Hippocampal formation (tissue), 2 donors: ENCODE results near the gene PAX6.
A peak's percentile ranks its signal among the peaks of the same experiment; 100 is the strongest.

Source experiments
- DNase-seq, 2 donors: peaks; one replicate each; lab custom pipeline; 2025; lab: John Stamatoyannopoulos, UW

The PAX6 gene

DNA sequence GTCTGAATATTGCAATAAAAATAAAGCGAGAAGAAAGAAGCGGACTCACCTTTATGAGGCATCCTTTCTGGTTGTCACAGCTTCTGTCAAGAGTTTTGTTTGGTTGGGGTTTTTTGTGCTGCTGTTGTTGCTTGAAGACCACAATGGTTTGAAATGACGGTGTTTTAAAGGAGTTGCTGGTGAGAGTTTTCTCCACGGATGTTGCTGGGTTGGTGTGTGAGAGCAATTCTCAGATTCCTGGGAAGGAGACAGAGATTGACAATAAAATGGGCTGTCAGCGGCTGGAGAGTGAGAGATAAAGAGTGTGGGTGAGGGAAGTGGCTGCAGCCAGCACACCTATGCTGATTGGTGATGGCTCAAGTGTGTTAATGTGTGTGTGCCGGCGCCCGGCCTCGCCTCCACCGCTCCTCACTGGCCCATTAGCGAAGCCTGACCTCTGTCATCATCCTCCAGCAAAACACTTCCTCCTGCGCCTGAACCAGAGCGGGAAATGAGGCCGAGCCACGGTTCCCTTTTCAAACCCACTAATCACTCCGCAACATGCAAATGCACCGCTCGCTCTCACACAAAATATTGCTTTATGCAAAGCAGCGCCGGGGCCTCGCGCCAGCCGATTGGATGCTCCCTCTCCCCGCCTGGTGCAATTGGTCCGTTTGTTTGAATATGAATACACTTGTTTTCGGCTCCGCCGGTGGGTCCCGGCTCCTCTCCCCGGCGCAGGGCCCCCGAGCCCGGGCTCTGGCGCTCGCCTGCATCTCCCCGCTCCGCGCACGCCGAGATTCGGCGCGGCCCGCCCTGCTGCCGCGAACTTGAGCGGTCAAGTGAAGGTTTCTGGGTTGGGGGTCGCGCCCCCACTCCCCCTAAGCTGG is at the start of gene PAX6:
Gene PAX6, minus strand, starts transcription at position 544 of the 869 bp plus-strand sequence. CDS start 4,911 bp downstream, outside the sequence.
- peak; percentile 55 to 78 for DNase-seq

DNA sequence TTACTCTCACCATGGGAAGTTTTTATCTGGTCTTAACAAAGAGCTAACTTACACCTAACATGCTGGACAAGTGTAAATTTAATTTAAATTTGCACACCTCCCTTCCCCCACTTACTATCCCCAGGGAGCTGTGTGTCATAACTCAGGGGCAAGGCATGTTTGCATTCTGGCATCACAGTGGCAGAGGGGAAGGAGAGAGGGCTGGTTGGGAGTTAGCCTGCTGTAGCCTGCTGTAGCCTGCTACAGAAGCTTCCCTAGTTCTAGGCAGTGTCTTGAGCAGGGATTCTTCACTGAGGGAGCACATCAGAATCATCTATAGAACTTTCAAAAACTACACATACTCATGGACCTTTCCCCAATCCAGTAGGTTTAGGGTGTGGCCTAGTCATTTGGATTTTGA is 49.3 kb upstream of the PAX6 start:
- no peak for DNase-seq

DNA sequence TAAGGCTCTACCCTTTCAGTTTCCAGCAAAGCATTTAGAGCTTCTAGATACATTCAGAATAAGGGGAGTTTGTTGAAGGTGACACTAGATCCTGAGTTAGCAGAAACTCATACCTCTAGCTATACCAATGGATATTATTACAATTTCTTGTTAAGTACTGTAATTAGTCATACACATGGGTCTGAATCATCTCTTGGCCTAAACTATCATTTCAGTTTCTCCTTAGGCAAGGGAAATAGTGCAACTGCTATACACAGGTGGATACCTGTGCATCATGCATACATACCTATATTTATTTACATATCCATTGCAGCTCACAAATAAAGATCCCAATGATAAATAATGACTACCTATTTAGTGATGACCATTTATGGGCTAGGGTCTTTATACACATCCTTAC is 45.1 kb upstream of the PAX6 start:
- no peak for DNase-seq

GRCh38 chr11:31855466-31855865 is 44.3 kb upstream of the PAX6 start:
- DNase-seq, result no peak

DNA sequence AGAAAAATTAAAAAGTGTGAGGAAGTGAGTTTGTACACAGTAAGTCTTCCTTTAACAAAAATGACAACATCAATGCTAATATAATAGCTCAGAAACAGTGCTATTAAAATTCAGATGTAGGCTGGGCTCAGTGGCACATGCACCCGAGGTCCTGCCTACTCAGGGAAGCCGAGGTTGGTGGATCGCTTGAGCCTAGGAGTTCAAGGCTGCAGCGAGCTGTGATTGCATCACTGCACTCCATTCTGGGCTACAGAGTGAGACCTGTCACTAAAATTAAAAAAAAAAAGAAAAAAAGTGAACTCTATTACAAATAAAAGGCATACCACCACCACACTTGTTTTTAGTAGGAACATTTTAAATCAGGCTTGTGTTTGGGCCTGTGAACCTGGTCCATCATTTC is 39.2 kb upstream of the PAX6 start:
- no peak for DNase-seq

GRCh38 chr11:31847761-31848160 is 36.6 kb upstream of the PAX6 start:
- DNase-seq, result no peak

DNA sequence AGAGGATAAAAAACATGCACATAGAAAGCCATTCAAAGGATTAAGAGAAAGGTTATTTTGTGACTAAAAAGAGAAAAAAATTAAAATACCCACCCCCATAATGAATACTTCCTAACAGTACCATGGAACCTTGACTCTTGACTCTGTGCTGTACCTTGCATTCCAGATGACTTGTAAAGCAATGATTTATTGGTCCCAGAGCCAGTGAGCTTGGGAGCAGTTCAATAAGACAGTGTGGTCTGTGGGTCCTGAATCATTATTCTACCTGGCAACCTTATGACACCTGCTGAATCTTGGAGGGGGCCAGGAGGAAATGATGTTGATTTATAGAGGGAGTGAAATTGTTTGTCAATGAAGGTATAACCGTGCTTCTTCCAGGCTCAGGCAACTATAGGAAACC is 34.2 kb upstream of the PAX6 start:
- DNase-seq, result no peak

- DNase-seq, result no peak
These were observed 33.2 kb upstream of the PAX6 start for GRCh38 chr11:31844351-31844750.

DNA sequence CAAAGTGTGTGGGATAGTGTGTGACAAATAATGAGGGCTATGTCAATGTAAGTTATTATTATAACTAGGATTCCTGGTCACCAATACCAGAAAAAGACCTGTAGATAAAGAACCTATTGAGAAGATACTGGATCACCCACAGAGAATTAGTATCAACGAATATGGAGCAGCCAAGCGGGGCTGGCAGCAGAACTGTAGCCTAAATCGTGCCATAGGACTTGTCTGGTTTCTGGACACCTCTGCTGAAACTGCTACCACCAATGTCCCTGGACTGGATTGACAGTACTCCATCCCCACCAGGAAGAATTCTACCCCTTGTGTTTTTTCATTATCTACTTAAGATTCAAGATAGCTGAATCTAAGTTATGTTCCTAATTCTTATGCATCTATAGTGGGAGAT is 30.3 kb upstream of the PAX6 start:
- no peak for DNase-seq

GRCh38 chr11:31834237-31834636 is 23.1 kb upstream of the PAX6 start:
- no peak for DNase-seq

DNA sequence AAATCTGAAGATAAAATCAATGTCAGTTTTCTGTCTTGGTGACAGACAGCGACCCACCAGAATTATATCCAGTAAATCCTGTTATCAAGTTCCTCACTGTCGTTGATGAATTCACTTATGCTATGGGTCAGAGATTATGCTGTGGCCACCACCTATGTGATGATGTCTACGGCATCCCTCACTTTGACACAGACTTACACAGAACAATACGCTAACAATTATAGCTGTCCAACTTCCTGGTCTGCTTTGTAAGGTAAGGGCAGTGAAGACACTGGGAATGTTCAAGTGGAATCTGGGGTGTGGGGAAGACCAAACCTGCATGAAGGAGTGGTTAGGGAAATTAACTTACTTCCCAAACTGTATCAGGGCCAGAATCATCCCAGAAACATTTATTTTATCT is 19.3 kb upstream of the PAX6 start:
- no peak for DNase-seq

DNA sequence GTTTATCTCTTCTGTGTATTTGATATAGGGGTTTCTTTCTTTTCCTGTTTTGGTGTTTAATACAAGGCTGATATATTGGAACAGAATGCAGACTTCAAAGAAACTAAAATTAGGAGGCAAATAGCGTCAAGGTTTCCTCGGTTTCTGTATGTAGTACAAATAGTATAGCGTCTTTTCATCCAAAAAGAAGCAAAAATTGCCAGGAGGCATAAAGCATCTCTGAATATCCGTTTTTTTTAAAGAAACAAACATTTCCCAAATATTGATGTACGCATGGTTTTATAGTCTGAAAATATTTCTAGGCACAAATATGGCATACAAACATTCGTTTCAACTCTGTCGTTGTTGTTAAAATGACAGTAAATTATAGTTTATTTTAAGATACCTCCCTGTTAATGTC is 17.1 kb upstream of the PAX6 start:
- no peak for DNase-seq

- no peak for DNase-seq
These were observed 16.5 kb upstream of the PAX6 start for GRCh38 chr11:31827455-31828206.

- no peak for DNase-seq
These were observed 15.7 kb upstream of the PAX6 start for GRCh38 chr11:31826536-31827438.

- DNase-seq, result no peak
These were observed 14.8 kb upstream of the PAX6 start for GRCh38 chr11:31825838-31826484.

- DNase-seq, result no peak
These were observed 14.0 kb upstream of the PAX6 start for GRCh38 chr11:31824879-31825837.

DNA sequence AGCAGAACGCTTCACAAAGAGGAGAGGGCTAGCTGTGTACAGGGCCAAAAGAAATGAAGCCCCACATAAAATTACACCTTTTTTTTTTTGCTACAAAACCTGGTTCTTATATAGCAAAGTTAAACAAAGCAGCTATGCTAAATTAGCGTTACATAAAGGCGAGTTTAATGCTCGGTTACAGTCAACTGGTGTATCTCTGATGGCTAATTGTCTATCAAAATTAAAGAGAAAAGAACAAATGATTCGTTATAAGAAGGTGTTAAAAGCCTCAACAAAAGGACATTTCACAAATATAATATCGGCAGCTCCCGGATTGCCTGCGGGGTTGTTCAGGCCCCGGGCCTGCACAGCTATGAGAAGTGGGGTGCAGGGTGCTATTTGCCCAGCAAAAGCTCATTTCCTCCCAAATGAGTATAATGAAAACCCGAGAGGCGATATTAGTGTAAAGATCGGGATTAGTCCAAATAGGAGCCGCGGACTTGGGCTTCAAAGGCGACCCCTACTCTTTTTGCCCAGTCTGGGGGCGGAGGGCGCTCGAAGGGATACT is 13.3 kb upstream of the PAX6 start:
- DNase-seq, result no peak

DNA sequence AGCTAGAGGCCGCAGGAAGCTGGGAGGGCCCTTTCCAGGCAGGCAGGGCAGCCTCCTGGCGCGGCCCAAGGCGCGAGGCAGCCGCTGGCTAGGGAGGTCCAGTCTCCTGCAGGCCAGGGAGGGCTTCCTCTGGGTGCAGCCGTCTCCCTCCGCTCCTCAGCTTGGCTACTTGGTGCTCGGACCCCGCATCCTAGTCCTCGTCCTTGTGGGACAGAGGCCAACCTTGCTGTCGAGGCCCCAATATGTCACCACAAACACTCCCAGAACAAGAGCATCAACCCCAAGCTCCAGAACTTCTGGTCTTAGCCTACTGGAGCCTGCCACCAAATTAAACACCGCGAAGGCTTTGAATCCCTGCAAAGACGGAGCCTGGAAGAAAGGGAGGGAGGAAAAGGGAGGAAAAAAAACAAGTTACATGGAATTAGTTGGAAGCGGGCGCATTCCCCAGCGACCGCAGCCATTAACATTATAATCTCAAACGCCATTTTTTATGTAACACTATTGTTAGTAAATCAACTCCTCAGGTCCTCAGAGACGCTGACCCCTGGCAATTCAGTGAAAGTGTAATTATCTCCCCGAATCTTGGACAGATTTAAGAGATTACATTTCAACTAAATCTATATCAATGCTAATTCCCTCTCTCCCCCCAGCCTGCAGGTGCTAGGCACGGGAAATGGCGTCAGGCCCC is 12.7 kb upstream of the PAX6 start:
- no peak for DNase-seq

DNA sequence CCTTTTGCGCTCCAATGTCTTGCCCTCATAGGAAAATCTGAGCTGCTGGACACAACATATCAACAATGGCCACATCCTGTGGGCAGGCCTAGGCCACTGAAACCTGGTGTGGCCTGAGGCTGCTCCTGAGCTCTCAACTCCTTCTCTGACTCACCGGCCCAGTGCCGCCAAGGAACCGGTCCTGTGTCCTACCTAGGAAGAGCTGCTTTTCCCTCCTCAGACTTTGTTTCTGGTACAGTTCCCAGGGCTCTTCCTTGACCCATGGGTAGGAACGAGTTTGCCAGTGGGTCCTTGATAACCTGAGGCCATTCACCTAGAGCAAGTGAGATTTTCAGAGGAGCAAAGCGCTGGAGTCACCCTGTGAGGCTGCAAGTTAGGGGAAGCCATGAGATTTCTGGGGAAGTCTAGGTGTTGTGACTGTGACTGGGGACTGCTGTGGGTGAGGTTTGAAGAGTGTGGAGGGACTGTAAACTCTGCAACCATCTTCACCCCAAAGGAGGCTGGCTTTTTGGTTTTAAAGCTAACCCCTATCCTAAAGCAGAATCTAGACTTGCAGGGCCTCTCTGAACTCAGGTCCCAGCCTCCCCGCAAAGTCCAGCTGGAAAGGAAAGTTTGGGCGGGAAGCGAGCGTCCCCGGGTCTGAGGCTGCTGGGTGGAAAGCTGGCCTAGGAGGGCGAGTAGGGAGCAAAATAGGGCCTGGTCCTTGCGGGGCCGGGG is 12.0 kb upstream of the PAX6 start:
- DNase-seq, result no peak
